Vagina (tissue), 2 donors: ENCODE data around the gene CXXC4. TPM values are rescaled to one million over a fixed set of nuclear protein-coding genes. Genes with fewer than 3 reads are reported as not detected.

Source experiments
- DNase-seq, 2 donors: peaks; one replicate each; pipeline ENCODE4 v3.0.0-alpha.2; 2017; ENCODE audit errors: extremely low spot score in 2 of 2
- H3K27ac ChIP-seq: fragments of 200-600 bp; sonication (generic); one replicate; pipeline ENCODE4 v1.5.1; 2019
- H3K27me3 ChIP-seq: fragments of 200-600 bp; sonication (generic); one replicate; pipeline ENCODE4 v1.5.1; 2019
- H3K36me3 ChIP-seq, 2 donors: fragments of 200-600 bp; sonication (generic); one replicate each; pipeline ENCODE4 v1.5.1; 2017 to 2019
- H3K4me1 ChIP-seq: fragments of 200-600 bp; sonication (generic); one replicate; pipeline ENCODE4 v1.5.1; 2019
- H3K4me3 ChIP-seq, 2 donors: fragments of 200-600 bp; sonication (generic); 1 replicate in 1 of 2; 2 replicates in 1 of 2; pipeline ENCODE4 v1.5.1; 2016 to 2019
- H3K9me3 ChIP-seq: fragments of 200-600 bp; sonication (generic); one replicate; pipeline ENCODE4 v1.5.1; 2019
- CTCF ChIP-seq, 3 experiments: fragments of 450-650 bp in 2 of 3; fragments of 200-600 bp in 1 of 3; sonication (generic) in 1 of 3; IDR thresholded peaks; one replicate each; pipeline ENCODE4 v1.5.1; 2017 to 2019; ENCODE audit warnings: antibody characterized with exemption in 3 of 3, mild to moderate bottlenecking in 2 of 3, moderate library complexity in 2 of 3
- POLR2A ChIP-seq, 2 donors: fragments of 450-650 bp; IDR thresholded peaks; one replicate each; pipeline ENCODE4 v1.6.1; 2017; ENCODE audit warnings: antibody characterized with exemption in 2 of 2, mild to moderate bottlenecking in 2 of 2, moderate library complexity in 2 of 2
- POLR2AphosphoS5 ChIP-seq, 2 donors: sonication (generic); formaldehyde crosslinking; IDR thresholded peaks; one replicate each; pipeline ENCODE4 v1.9.0; 2017; ENCODE audit warnings: antibody characterized with exemption in 2 of 2, mild to moderate bottlenecking in 2 of 2, low read depth in 1 of 2; ENCODE audit not compliant: insufficient read depth in 1 of 2
- intact Hi-C: fragments of 100-400 bp; cut with DNase I; formaldehyde crosslinking; loops from one replicate; pipeline ENCODE4 v1.15.1; 2023
- total RNA-seq: library from RNA; depleted of rRNA; stranded (reverse); fragments of >200 nt; gene quantifications from one replicate; pipeline ENCODE4 v1.2.3, GENCODE V29; 2016

Gene CXXC4
- total RNA-seq, 1 donor from 2014 or later, result 0.74 TPM

DNA sequence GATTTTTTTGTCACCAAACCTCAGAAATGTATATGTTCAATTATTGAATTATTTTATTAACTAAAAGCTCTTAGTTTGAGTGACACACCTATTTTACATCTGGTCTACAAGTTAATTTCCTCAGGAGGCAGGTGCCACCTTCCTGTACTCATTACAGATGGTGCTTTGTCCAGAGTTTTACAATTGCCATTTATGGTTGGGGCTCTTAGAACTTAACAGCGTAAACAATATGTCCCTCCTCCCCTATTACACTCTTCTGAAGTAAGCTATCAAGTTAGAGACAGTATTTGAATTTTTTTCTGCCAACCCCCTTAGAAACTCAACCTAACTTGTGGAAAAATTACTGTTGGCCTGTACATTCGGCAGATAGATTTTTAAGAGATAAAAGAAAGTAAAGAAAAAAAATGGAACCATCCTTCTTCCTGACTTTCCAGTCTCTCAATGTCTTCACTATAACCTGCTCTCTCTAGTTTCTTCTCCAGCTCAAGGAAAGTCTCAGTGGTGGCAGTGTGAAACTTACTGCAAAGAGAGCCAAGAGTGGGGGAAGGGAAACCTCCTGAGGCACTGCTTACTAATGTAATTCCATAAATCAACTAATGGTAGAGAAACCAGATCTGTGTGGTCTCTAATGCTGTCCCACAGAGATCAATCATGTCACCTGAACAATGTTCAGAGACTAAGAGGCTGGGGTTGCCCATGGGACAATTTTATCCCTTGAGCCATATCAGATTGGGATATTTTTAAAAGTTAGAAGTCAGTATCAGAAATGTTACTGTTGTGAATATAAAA is 7.8 kb downstream of the CXXC4 start:
- intact Hi-C loops, result no loop called here
- no peak for TF ChIP-seq CTCF (IDR thresholded peaks at IDR 0.05)
- DNase-seq, result no peak
- H3K36me3 ChIP-seq, result no peaks in the 10 kb centered on the region
- no peaks in the 10 kb centered on the region for H3K27me3 ChIP-seq
- H3K9me3 ChIP-seq, result no peaks in the 10 kb centered on the region
- H3K27ac ChIP-seq, result no peak overlapping the region
- peaks cover 13% of the 10 kb centered on the region for H3K4me1 ChIP-seq
- H3K4me3 ChIP-seq, result no peak overlapping the region

DNA sequence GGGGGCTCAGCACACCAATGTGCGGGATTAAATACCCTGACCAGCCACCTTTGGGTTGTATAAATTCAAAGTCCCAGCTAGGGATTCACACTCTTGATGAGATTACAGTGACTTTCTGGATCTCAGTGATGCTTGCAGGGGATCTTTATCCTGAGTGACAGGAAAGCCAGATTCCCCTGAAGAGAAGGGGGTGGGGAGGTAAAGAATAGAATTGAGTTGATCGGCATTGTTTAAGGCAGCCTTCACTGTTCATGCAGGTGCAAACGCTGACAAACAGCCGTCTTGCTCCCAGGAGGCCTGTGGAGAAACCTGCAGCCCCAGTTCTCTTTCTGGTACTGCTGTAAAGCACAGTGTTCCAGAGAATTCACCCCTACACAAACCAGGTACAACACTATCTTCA is 19.0 kb downstream of the CXXC4 start:
- H3K4me1 ChIP-seq, result no peaks in the 10 kb centered on the region
- intact Hi-C loops, result no loop called here
- no peaks in the 10 kb centered on the region for H3K9me3 ChIP-seq
- H3K27ac ChIP-seq, result no peak overlapping the region
- no peaks in the 10 kb centered on the region for H3K36me3 ChIP-seq
- no peak for DNase-seq
- H3K27me3 ChIP-seq, result no peaks in the 10 kb centered on the region
- no peak overlapping the region for H3K4me3 ChIP-seq
- TF ChIP-seq POLR2A (IDR thresholded peaks at IDR 0.05), result no peak
- no peak for TF ChIP-seq POLR2AphosphoS5 (IDR thresholded peaks at IDR 0.05; ENCODE audit: insufficient read depth in 1 of 2, low read depth in 1 of 2)
- no peak for TF ChIP-seq CTCF (IDR thresholded peaks at IDR 0.05)

GRCh38 chr4:104472766-104473165 is 21.9 kb downstream of the CXXC4 start:
- Histone ChIP-seq H3K27me3 (no peaks in the 10 kb centered on the region), H3K27ac (no peak overlapping the region), H3K4me3 (no peak overlapping the region), H3K4me1 (no peaks in the 10 kb centered on the region), H3K9me3 (no peaks in the 10 kb centered on the region), H3K36me3 (no peaks in the 10 kb centered on the region)
- DNase-seq, result no peak
- TF ChIP-seq POLR2A (IDR thresholded peaks at IDR 0.05) (no peak), CTCF (IDR thresholded peaks at IDR 0.05) (no peak)
- intact Hi-C loops, result no loop called here

- no peak overlapping the region for H3K4me3 ChIP-seq
- TF ChIP-seq CTCF (IDR thresholded peaks at IDR 0.05) (no peak), POLR2AphosphoS5 (IDR thresholded peaks at IDR 0.05; ENCODE audit: insufficient read depth in 1 of 2, low read depth in 1 of 2) (no peak), POLR2A (IDR thresholded peaks at IDR 0.05) (no peak)
- intact Hi-C loops, result no loop called here
- H3K27ac ChIP-seq, result no peak overlapping the region
- DNase-seq, result no peak
- H3K27me3 ChIP-seq, result no peaks in the 10 kb centered on the region
- H3K9me3 ChIP-seq, result no peaks in the 10 kb centered on the region
- no peaks in the 10 kb centered on the region for H3K36me3 ChIP-seq
- no peaks in the 10 kb centered on the region for H3K4me1 ChIP-seq
These were observed 23.9 kb downstream of the CXXC4 start for GRCh38 chr4:104470770-104471169.

DNA sequence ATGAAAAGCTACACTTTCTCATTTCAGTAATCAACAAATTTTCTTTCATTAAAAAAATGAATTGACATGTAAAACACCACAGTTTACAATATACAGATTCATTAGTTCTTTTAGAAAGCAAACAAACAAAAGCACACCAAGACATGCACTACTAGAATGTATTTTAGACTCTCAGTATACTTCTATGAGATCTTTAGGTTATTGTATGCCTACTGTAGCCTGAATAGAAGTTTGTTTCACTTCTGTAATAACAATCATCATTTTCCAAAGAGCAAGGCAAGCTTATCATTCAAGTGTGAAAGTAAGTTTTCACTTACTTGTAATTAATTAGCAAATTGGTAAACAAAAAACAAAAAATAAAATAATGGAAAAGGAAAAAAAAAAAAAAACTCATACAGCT is 24.9 kb downstream of the CXXC4 start:
- Histone ChIP-seq H3K4me3 (no peak overlapping the region), H3K4me1 (no peaks in the 10 kb centered on the region), H3K9me3 (no peaks in the 10 kb centered on the region), H3K27me3 (no peaks in the 10 kb centered on the region), H3K27ac (no peak overlapping the region), H3K36me3 (no peaks in the 10 kb centered on the region)
- no peak for DNase-seq
- no peak for TF ChIP-seq CTCF (IDR thresholded peaks at IDR 0.05)
- no peak for TF ChIP-seq POLR2A (IDR thresholded peaks at IDR 0.05)
- TF ChIP-seq POLR2AphosphoS5 (IDR thresholded peaks at IDR 0.05; ENCODE audit: insufficient read depth in 1 of 2, low read depth in 1 of 2), result no peak
- intact Hi-C loops, result no loop called here
